ENCODE results near the gene IRX6.

Gene IRX6

DNA sequence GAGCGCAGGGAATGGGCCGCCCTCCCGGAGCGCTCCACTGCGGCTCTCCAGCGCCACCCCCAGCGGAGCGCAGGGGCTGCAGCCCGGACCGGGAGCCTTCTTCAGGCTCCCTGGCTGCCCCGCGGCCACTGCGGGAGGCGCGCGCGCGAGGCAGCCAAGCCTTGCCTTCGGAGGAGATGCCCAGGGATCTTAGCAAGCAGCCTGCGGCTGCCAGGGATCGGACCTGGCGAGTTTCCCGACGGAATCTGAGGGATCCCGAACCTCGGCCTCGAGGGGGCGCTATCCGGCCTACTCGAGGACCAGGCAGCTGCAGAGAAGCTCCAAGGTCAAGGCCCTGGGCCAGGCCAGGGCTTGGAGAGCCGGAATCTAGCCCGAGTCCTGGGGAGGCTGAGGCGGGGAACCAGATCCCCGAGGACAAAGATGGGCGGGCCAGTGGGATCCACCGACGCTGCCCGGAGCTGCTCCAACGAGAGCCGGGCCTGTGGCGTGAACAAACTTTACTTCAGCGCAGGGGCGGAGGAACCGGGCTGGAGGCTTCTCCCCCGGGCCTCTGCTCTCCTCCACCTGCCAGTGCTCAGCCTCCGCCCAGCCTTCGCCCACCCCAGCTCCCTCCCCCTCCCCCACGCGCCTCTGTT is at the start of gene IRX6:
IRX6 (plus strand) TSS at position 567 of the 635 bp plus-strand sequence. CDS start 889 bp downstream, outside the sequence.
- in situ Hi-C loops (cut with MboI; ENCODE audit: low sequenced_read_pairs): no loop called here

DNA sequence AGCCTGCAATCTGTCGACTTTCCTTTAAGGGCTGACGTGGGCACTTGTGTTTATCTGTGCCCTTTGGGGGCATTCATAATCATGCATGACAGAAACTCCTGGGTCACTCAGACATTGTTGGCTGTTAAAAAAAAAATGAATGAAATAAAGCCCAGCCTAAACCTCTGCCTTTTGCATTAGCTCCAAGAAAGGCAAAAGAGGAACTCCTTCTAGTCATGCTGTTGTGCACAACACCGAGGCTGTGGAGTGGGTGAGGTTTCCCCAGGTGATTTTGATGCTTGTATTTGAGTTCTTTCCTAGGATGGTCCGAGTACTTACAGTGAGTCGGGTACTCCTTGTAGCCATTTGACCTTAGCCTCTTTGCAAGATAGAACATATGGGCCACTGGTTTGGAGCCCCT is 49.6 kb upstream of the IRX6 start:
- in situ Hi-C loops (cut with MboI; ENCODE audit: low sequenced_read_pairs): no loop called here

GRCh38 chr16:55275167-55275566 is 48.8 kb upstream of the IRX6 start:
- in situ Hi-C loops (cut with MboI; ENCODE audit: low sequenced_read_pairs): no loop called here

GRCh38 chr16:55275869-55276268 is 48.1 kb upstream of the IRX6 start:
- in situ Hi-C loops (cut with MboI; ENCODE audit: low sequenced_read_pairs): no loop called here

DNA sequence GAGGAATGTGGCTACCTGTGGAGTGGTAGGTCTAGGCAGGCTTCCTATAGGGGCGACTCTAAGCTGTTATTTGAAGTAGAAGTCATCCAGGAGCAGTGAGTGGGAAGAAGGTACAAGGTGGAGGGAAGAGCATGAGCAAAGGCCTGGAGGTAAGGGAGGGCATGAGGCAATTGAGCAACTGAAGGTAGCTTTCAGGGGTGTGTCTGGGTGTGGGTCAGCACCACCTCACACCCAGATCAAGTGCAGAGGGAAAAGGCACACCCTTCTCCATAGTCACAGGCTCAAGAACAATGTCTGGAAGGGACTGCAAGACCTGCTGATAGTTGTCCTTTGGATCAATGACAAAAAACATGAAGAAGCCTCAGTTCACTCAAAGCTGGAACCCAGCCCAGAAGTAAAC is 46.5 kb upstream of the IRX6 start:
- in situ Hi-C loops (cut with MboI; ENCODE audit: low sequenced_read_pairs): no loop called here

DNA sequence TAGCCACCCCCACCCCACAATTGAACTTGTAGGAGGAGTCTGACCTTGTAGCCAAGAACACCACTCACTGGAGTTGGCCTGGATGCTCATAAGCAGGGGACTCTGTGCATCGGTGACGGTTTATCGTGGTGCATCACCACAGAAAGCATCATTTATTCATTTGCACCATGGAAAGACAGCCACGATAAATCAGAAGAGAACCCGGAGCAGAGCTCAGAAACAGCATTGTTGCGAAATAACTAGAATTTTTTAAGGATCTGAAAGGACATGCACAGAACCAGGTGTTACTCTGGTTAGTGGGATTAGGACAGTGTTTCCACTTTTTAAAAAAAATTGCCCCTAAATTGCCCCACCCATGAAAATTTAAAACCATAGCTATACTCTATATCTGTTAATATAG is 44.4 kb upstream of the IRX6 start:
- in situ Hi-C loops (cut with MboI; ENCODE audit: low sequenced_read_pairs): no loop called here

- in situ Hi-C loops (cut with MboI; ENCODE audit: low sequenced_read_pairs): no loop called here
These were observed 43.4 kb upstream of the IRX6 start for GRCh38 chr16:55280587-55280986.

GRCh38 chr16:55282441-55282840 is 41.6 kb upstream of the IRX6 start:
- in situ Hi-C loops (cut with MboI; ENCODE audit: low sequenced_read_pairs): no loop called here

DNA sequence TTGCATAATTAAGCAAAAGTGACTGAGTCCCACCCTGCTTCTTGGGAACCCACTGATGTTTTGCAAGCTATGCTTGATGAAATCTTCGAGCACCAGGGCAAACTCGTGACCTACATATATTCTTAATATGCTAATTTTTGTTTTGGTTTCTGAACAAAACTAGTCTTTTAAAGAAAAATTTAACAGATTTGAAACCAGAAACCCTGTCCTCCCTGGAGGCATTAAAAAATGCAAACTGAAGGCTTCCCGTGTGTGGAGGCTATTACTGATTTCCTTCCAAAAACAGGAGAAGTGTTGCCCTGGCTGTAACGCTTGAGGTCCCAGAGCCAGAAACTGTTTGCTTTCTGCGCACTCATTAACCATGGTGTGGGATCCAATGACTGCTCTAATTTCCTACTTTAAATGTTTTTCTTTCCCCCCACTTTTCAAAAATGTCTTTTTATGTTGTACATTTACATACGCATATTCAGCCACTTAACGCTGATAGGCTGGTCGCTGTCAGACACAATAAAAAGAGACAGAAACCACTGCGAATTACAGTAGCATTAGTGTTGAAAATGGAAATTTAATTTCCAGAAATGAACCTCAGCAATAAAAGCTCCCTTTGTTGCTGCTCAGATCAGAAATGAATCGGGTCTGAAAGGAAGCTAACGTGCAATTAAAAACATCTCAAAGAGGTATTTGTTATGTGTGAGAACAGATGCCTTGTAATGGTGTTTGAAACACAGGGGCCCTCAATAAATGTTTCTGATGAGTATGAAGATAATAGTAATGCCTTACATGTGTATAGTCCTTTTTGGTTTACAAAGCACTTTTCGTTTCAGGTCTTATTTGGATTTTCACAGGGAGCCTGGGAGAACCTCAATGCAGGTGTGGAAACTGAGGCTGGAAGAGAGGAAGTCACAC is 39.9 kb upstream of the IRX6 start:
- in situ Hi-C loops (cut with MboI; ENCODE audit: low sequenced_read_pairs): no loop called here

GRCh38 chr16:55284718-55285099 is 39.3 kb upstream of the IRX6 start:
- in situ Hi-C loops (cut with MboI; ENCODE audit: low sequenced_read_pairs): no loop called here

GRCh38 chr16:55285586-55285985 is 38.4 kb upstream of the IRX6 start:
- in situ Hi-C loops (cut with MboI; ENCODE audit: low sequenced_read_pairs): no loop called here

DNA sequence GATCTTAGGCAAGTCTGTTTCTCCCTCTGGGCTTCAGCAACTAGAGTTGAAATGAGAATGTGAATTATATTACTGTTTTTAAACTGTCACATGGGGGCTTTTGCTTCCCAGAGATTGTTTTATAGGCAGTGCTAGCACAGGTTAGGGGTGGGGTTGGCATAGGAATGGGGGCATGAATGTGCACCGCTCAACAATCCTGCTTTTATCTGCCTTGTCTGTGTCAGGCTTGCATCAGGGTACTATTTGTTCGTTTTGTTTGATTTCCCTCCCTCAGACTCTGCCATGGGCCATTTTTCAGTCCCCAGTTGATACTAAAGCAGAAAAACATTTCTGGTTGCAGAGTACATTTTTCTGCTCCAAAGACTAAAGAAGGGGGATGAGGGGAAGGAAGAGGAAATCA is 34.6 kb upstream of the IRX6 start:
- in situ Hi-C loops (cut with MboI; ENCODE audit: low sequenced_read_pairs): no loop called here

DNA sequence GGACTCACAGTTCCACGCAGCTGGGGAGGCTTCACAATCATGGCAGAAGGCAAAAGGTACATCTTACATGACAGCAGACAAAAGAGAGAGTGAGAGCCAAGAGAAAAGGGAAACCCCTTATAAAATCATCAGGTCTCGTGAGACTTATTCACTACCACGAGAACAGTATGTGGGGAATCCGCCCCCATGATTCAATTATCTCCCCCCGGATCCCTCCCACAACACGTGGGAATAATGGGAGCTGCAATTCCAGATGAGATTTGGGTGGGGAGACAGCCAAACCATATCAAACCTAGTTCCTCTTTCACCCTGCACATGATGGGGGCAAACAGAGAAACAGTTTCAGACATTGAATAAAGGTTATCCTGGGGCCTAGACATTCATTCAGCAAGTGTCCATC is 32.2 kb upstream of the IRX6 start:
- in situ Hi-C loops (cut with MboI; ENCODE audit: low sequenced_read_pairs): no loop called here

GRCh38 chr16:55292491-55292890 is 31.5 kb upstream of the IRX6 start:
- in situ Hi-C loops (cut with MboI; ENCODE audit: low sequenced_read_pairs): no loop called here

- in situ Hi-C loops (cut with MboI; ENCODE audit: low sequenced_read_pairs): no loop called here
These were observed 29.9 kb upstream of the IRX6 start for GRCh38 chr16:55294129-55294528.

DNA sequence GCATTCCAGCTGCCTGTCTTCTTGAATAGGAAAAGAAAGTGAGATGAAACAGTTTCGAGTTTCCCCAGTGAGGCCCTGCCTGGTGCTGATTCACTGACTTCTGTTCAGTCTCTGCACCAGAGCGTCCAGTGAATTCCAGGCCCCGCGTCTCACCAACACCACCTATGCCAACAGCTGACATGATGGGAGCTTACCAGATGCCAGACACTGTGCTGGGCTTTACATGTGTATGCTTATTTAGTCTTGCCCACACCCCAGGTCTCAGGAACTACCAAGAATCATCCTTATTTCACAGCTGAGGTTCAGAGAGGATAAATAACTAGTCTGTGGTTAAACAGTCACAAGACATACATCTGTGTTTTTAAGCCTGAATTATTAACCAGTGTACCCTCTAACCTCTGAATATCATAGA is 29.1 kb upstream of the IRX6 start:
- in situ Hi-C loops (cut with MboI; ENCODE audit: low sequenced_read_pairs): no loop called here

- in situ Hi-C loops (cut with MboI; ENCODE audit: low sequenced_read_pairs): no loop called here
These were observed 26.7 kb upstream of the IRX6 start for GRCh38 chr16:55297062-55297909.

GRCh38 chr16:55297910-55298479 is 26.0 kb upstream of the IRX6 start:
- in situ Hi-C loops (cut with MboI; ENCODE audit: low sequenced_read_pairs): no loop called here

- in situ Hi-C loops (cut with MboI; ENCODE audit: low sequenced_read_pairs): no loop called here
These were observed 22.5 kb upstream of the IRX6 start for GRCh38 chr16:55301385-55302008.

GRCh38 chr16:55302635-55303034 is 21.4 kb upstream of the IRX6 start:
- in situ Hi-C loops (cut with MboI; ENCODE audit: low sequenced_read_pairs): no loop called here

DNA sequence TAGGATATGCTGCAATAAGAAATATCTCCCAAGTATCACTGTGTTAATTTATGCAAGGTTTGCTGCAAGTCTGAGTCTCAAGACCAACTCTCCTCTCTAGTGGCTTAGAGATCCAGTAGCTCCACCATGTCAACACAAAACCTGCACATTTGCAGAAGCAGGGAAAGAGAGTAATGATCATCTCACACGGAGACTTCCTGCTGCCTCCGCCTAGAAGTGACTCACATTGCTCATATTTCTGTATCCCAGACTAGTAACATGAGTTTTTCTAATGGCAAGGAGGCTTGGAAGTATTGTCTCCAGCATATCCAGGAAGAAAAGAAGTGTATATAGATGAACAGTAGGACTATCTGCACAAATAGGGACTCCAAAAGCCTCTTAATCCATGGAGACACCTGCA is 15.0 kb upstream of the IRX6 start:
- in situ Hi-C loops (cut with MboI; ENCODE audit: low sequenced_read_pairs): no loop called here

All from hTERT RPE-1 (cell line).